ENCODE measurements around the gene GPD2.
"Not testable (repeated sequence)": the region's sequence is repeated elsewhere in the genome, so short reads cannot be mapped to it uniquely, and the experiment has no call there.

GPD2 gene

GRCh38 chr2:156598563-156598962, 162.4 kb downstream of the GPD2 start:
- no peak for DNase-seq

GRCh38 chr2:156600196-156600595, 164.0 kb downstream of the GPD2 start:
- DNase-seq = no peak

GRCh38 chr2:156601855-156602551, 165.8 kb downstream of the GPD2 start:
- DNase-seq = no peak

- no peak for DNase-seq
Measured at GRCh38 chr2:156602552-156602933, 166.4 kb downstream of the GPD2 start.

- no peak for DNase-seq
Measured at GRCh38 chr2:156615836-156616322, 179.7 kb downstream of the GPD2 start.

GRCh38 chr2:156618071-156618470, 181.9 kb downstream of the GPD2 start:
- not testable (repeated sequence) for DNase-seq

GRCh38 chr2:156619021-156619539, 182.9 kb downstream of the GPD2 start:
- DNase-seq = no peak

GRCh38 chr2:156622491-156622890, 186.3 kb downstream of the GPD2 start:
- DNase-seq = no peak

- no peak for DNase-seq
Measured at GRCh38 chr2:156625360-156626170, 189.4 kb downstream of the GPD2 start.

GRCh38 chr2:156626931-156627330, 190.8 kb downstream of the GPD2 start:
- DNase-seq = no peak

GRCh38 chr2:156630579-156631337, 194.6 kb downstream of the GPD2 start:
- no peak for DNase-seq

- DNase-seq = no peak
Measured at GRCh38 chr2:156635646-156636045, 199.5 kb downstream of the GPD2 start.
